NCI-H69 (cell line): ENCODE measurements around the gene UGT2A1.

ENCODE experiments used
- DNase-seq: peaks from one replicate; lab custom pipeline; 2025; lab: John Stamatoyannopoulos, UW

Gene UGT2A1

GRCh38 chr4:69589884-69590283 lies 63.2 kb downstream of the UGT2A1 start:
- DNase-seq, result no peak

GRCh38 chr4:69584135-69584534 lies 68.9 kb downstream of the UGT2A1 start:
- no peak for DNase-seq

- no peak for DNase-seq
These were observed 69.5 kb downstream of the UGT2A1 start for GRCh38 chr4:69583543-69583942.

- no peak for DNase-seq
These were observed 75.8 kb downstream of the UGT2A1 start for GRCh38 chr4:69577245-69577644.

- no peak for DNase-seq
These were observed 76.7 kb downstream of the UGT2A1 start for GRCh38 chr4:69576251-69576877.

- no peak for DNase-seq
These were observed 84.3 kb downstream of the UGT2A1 start for GRCh38 chr4:69568787-69569186.

- no peak for DNase-seq
These were observed 89.6 kb downstream of the UGT2A1 start for GRCh38 chr4:69563424-69563823.

GRCh38 chr4:69549651-69550050 lies 103.4 kb downstream of the UGT2A1 start:
- no peak for DNase-seq

- DNase-seq, result no peak
These were observed 106.8 kb downstream of the UGT2A1 start for GRCh38 chr4:69546134-69546765.
